Dendritic cell treated with granulocyte-macrophage colony-stimulating factor and Interleukin-4, amounts not matched to agents 40 ng/mL and 50 ng/mL, for 4 days (primary cell): ENCODE data around the gene PDCD11.
"Not testable (repeated sequence)": the region's sequence is repeated elsewhere in the genome, so short reads cannot be mapped to it uniquely, and the experiment has no call there.

Source experiments
- H3K27ac Mint-ChIP-seq: one replicate; pipeline ENCODE4 v1.8.0; 2022; ENCODE audit warnings: mild to moderate bottlenecking, mixed read lengths
- H3K27me3 Mint-ChIP-seq: one replicate; pipeline ENCODE4 v1.8.0; 2022; ENCODE audit warnings: mild to moderate bottlenecking, mixed read lengths
- H3K36me3 Mint-ChIP-seq: one replicate; pipeline ENCODE4 v1.8.0; 2022; ENCODE audit warnings: low read depth, mixed read lengths
- H3K4me1 Mint-ChIP-seq: one replicate; pipeline ENCODE4 v1.8.0; 2022; ENCODE audit warnings: low read depth, mixed read lengths
- H3K4me3 Mint-ChIP-seq: one replicate; pipeline ENCODE4 v1.8.0; 2022; ENCODE audit warnings: mild to moderate bottlenecking, moderate library complexity, mixed read lengths
- H3K9me3 Mint-ChIP-seq: one replicate; pipeline ENCODE4 v1.8.0; 2022; ENCODE audit warnings: mixed read lengths
- intact Hi-C: fragments of 100-400 bp; cut with micrococcal nuclease; formaldehyde crosslinking; loops from one replicate; pipeline ENCODE4 v1.15.0; 2022

The PDCD11 gene

GRCh38 chr10:103374263-103374662, 22.2 kb upstream of the PDCD11 start:
- Mint-ChIP-seq H3K4me3 (no peak overlapping the region), H3K9me3 (no peaks in the 10 kb centered on the region), H3K27me3 (no peaks in the 10 kb centered on the region), H3K36me3 (peaks cover 50% of the 10 kb centered on the region), H3K27ac (no peak overlapping the region), H3K4me1 (no peaks in the 10 kb centered on the region)
- intact Hi-C loops: no loop called here

- H3K27me3 Mint-ChIP-seq: no peaks in the 10 kb centered on the region
- intact Hi-C loops: no loop called here
- H3K27ac Mint-ChIP-seq: no peak overlapping the region
- no peaks in the 10 kb centered on the region for H3K9me3 Mint-ChIP-seq
- H3K4me3 Mint-ChIP-seq: no peak overlapping the region
- H3K4me1 Mint-ChIP-seq: peaks cover 5% of the 10 kb centered on the region
- peaks cover 86% of the 10 kb centered on the region for H3K36me3 Mint-ChIP-seq
These were observed 13.7 kb upstream of the PDCD11 start for GRCh38 chr10:103382769-103383168.

GRCh38 chr10:103394180-103394579, 2.2 kb upstream of the PDCD11 start:
- Mint-ChIP-seq H3K27me3 (no peaks in the 10 kb centered on the region), H3K36me3 (peaks cover 70% of the 10 kb centered on the region), H3K4me3 (no peak overlapping the region), H3K9me3 (no peaks in the 10 kb centered on the region), H3K4me1 (peaks cover 41% of the 10 kb centered on the region), H3K27ac (no peak overlapping the region)
- intact Hi-C loops: loop anchor here (2.0 kb wide), 1 partner anchor 25 kb away; no protein-coding TSS in a partner anchor

- Mint-ChIP-seq H3K4me3 (peak overlapping the region; percentile 93), H3K36me3 (peaks cover 70% of the 10 kb centered on the region), H3K4me1 (peaks cover 42% of the 10 kb centered on the region), H3K9me3 (no peaks in the 10 kb centered on the region), H3K27ac (peak overlapping the region; percentile 90), H3K27me3 (no peaks in the 10 kb centered on the region)
- intact Hi-C loops: loop anchor here (2.0 kb wide), 1 partner anchor 27 kb away; no protein-coding TSS in a partner anchor
These were observed 716 bp upstream of the PDCD11 start for GRCh38 chr10:103395754-103396066.

- Mint-ChIP-seq H3K9me3 (no peaks in the 10 kb centered on the region), H3K36me3 (peaks cover 71% of the 10 kb centered on the region), H3K27me3 (no peaks in the 10 kb centered on the region), H3K4me1 (peaks cover 42% of the 10 kb centered on the region), H3K4me3 (peak overlapping the region; percentile 93), H3K27ac (peak overlapping the region; percentile 90)
- intact Hi-C loops: no loop called here
These were observed 312 bp downstream of the PDCD11 start for GRCh38 chr10:103396789-103397087.

- Mint-ChIP-seq H3K27ac (peak overlapping the region; percentile 90), H3K9me3 (no peaks in the 10 kb centered on the region), H3K4me1 (peaks cover 42% of the 10 kb centered on the region), H3K36me3 (peaks cover 72% of the 10 kb centered on the region), H3K27me3 (no peaks in the 10 kb centered on the region), H3K4me3 (peak overlapping the region; percentile 93)
- intact Hi-C loops: no loop called here
These were observed 882 bp downstream of the PDCD11 start for GRCh38 chr10:103397191-103397825.

- Mint-ChIP-seq H3K4me3 (no peak overlapping the region), H3K9me3 (no peaks in the 10 kb centered on the region), H3K27me3 (no peaks in the 10 kb centered on the region), H3K4me1 (no peaks in the 10 kb centered on the region), H3K36me3 (peaks cover 95% of the 10 kb centered on the region), H3K27ac (no peak overlapping the region)
- intact Hi-C loops: no loop called here
These were observed 17.1 kb downstream of the PDCD11 start for GRCh38 chr10:103413564-103413963.

- H3K9me3 Mint-ChIP-seq: no peaks in the 10 kb centered on the region
- no peak overlapping the region for H3K27ac Mint-ChIP-seq
- no peaks in the 10 kb centered on the region for H3K27me3 Mint-ChIP-seq
- H3K36me3 Mint-ChIP-seq: peaks cover 95% of the 10 kb centered on the region
- intact Hi-C loops: no loop called here
- H3K4me3 Mint-ChIP-seq: no peak overlapping the region
- H3K4me1 Mint-ChIP-seq: no peaks in the 10 kb centered on the region
These were observed 19.2 kb downstream of the PDCD11 start for GRCh38 chr10:103415581-103415980.

- no peaks in the 10 kb centered on the region for H3K4me1 Mint-ChIP-seq
- no peaks in the 10 kb centered on the region for H3K9me3 Mint-ChIP-seq
- intact Hi-C loops: loop anchor here (1.0 kb wide), 1 partner anchor 69 kb away; no protein-coding TSS in a partner anchor
- peaks cover 100% of the 10 kb centered on the region for H3K36me3 Mint-ChIP-seq
- H3K27me3 Mint-ChIP-seq: no peaks in the 10 kb centered on the region
- no peak overlapping the region for H3K27ac Mint-ChIP-seq
- H3K4me3 Mint-ChIP-seq: no peak overlapping the region
These were observed 20.2 kb downstream of the PDCD11 start for GRCh38 chr10:103416436-103417147.

GRCh38 chr10:103417148-103417469, 20.7 kb downstream of the PDCD11 start:
- H3K4me1 Mint-ChIP-seq, H3K9me3 Mint-ChIP-seq, H3K27ac Mint-ChIP-seq, H3K27me3 Mint-ChIP-seq, H3K4me3 Mint-ChIP-seq: not testable (repeated sequence)
- intact Hi-C loops: loop anchor here (1.0 kb wide), 1 partner anchor 68 kb away; no protein-coding TSS in a partner anchor
- H3K36me3 Mint-ChIP-seq: peaks cover 97% of the 10 kb centered on the region

GRCh38 chr10:103417601-103418000, 21.2 kb downstream of the PDCD11 start:
- no peak overlapping the region for H3K27ac Mint-ChIP-seq
- no peaks in the 10 kb centered on the region for H3K9me3 Mint-ChIP-seq
- no peak overlapping the region for H3K4me3 Mint-ChIP-seq
- no peaks in the 10 kb centered on the region for H3K27me3 Mint-ChIP-seq
- peaks cover 97% of the 10 kb centered on the region for H3K36me3 Mint-ChIP-seq
- intact Hi-C loops: loop anchor here (1.0 kb wide), 1 partner anchor 68 kb away; no protein-coding TSS in a partner anchor
- no peaks in the 10 kb centered on the region for H3K4me1 Mint-ChIP-seq

GRCh38 chr10:103419101-103419500, 22.7 kb downstream of the PDCD11 start:
- intact Hi-C loops: no loop called here
- Mint-ChIP-seq H3K9me3 (no peaks in the 10 kb centered on the region), H3K4me1 (no peaks in the 10 kb centered on the region), H3K4me3 (no peak overlapping the region), H3K36me3 (peaks cover 97% of the 10 kb centered on the region), H3K27ac (no peak overlapping the region), H3K27me3 (no peaks in the 10 kb centered on the region)

- no peaks in the 10 kb centered on the region for H3K4me1 Mint-ChIP-seq
- H3K27ac Mint-ChIP-seq: no peak overlapping the region
- H3K4me3 Mint-ChIP-seq: no peak overlapping the region
- peaks cover 96% of the 10 kb centered on the region for H3K36me3 Mint-ChIP-seq
- no peaks in the 10 kb centered on the region for H3K9me3 Mint-ChIP-seq
- no peaks in the 10 kb centered on the region for H3K27me3 Mint-ChIP-seq
- intact Hi-C loops: no loop called here
These were observed 27.3 kb downstream of the PDCD11 start for GRCh38 chr10:103423748-103424147.

- intact Hi-C loops: no loop called here
- peaks cover 99% of the 10 kb centered on the region for H3K36me3 Mint-ChIP-seq
These were observed 31.4 kb downstream of the PDCD11 start for GRCh38 chr10:103427866-103428265.

More at GRCh38 chr10:103427866-103428265, 31.4 kb downstream of the PDCD11 start:
- Mint-ChIP-seq H3K4me3 (no peak overlapping the region), H3K9me3 (no peaks in the 10 kb centered on the region), H3K4me1 (peaks cover 3% of the 10 kb centered on the region), H3K27me3 (no peaks in the 10 kb centered on the region), H3K27ac (no peak overlapping the region)
